Sigmoid colon (tissue), 4 donors: ENCODE measurements around the gene DOCK3.

Experiments
- CTCF ChIP-seq, 4 experiments: fragments of 450-650 bp in 3 of 4; fragments of 200-600 bp in 1 of 4; IDR thresholded peaks; one replicate each; pipeline ENCODE4 v1.5.1; 2016 to 2019; ENCODE audit warnings: antibody characterized with exemption in 4 of 4, mild to moderate bottlenecking in 3 of 4, moderate library complexity in 2 of 4
- EP300 ChIP-seq, 4 donors: sonication (generic); formaldehyde crosslinking; IDR thresholded peaks; one replicate each; pipeline ENCODE4 v1.6.1; 2017; ENCODE audit warnings: antibody characterized with exemption in 4 of 4
- POLR2A ChIP-seq, 2 donors: fragments of 450-650 bp; IDR thresholded peaks; one replicate each; pipeline ENCODE4 v1.6.1; 2016; ENCODE audit warnings: antibody characterized with exemption in 2 of 2, mild to moderate bottlenecking in 2 of 2, moderate library complexity in 2 of 2
- POLR2AphosphoS5 ChIP-seq, 4 donors: sonication (generic); formaldehyde crosslinking; IDR thresholded peaks; one replicate each; pipeline ENCODE4 v1.6.1; 2017; ENCODE audit warnings: antibody characterized with exemption in 4 of 4

DNA sequence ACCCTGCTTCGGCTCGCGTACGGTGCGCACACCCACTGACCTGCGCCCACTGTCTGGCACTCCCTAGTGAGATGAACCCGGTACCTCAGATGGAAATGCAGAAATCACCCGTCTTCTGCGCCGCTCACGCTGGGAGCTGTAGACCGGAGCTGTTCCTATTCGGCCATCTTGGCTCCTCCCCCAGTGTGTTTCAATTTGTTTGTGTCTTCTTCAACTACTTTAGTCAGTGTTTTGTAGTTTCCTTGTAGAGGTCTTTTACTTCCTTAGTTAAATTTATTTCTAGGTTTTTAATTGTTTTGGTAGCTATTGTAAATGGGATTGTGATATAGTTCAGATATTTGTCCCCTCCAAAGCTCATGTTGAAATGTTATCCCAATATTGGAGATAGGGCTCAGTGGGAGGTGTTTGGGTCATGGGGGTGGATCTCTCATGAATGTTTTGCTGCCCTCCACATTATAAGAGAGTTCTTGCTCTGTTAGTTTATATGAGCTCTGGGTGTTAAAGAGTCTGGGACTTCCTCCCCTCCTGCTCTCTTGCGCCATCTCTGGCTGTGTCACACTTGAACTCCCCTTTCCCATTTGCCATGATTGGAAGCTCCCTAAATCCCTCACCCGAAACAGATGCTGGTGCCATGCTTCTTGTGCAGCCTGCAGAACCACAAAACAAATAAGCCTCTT is 304.4 kb downstream of the DOCK3 start:
- no peak for TF ChIP-seq CTCF (IDR thresholded peaks at IDR 0.05)
- TF ChIP-seq POLR2A (IDR thresholded peaks at IDR 0.05): no peak
- no peak for TF ChIP-seq EP300 (IDR thresholded peaks at IDR 0.05)
- no peak for TF ChIP-seq POLR2AphosphoS5 (IDR thresholded peaks at IDR 0.05)
